COLO829 (cell line): Measurements from ENCODE around the gene EEF2.
"Not testable (repeated sequence)": the region's sequence is repeated elsewhere in the genome, so short reads cannot be mapped to it uniquely, and the experiment has no call there.

ENCODE experiments used
- DNase-seq: peaks from one replicate; pipeline ENCODE4 v3.0.0; 2012; ENCODE audit warnings: low spot score

EEF2 gene

DNA sequence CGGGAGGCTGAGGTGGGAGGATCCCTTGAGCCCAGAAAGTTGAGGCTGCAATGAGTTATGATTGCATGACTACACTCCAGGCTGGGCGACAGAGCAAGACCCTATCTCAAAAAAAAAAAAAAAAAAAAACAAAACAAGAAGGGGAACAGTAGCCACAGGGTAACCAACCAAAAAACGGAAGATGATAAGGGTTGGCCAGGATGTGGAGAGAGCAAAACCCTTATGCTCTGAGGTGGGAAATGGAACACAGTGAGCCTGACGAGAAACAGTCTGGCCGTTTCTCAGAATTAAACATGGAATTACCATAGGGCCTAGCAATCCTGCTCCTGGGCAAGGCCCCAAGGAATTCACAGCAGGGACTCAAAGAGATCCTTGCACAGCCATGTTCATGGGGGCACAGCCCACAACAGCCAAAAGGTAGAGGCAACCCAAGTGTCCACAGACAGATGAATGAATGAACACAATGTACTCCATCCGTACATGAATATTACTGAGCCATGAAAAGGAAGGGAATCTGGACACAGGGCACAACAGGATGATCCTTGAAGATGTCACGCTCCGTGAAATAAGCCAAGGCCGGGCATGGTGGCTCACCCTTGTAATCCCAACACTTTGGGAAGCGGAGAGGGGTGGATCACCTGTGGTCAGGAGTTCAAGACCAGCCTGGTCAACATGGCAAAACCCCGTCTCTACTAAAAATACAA lies 41.1 kb downstream of the EEF2 start:
- DNase-seq = no peak

DNA sequence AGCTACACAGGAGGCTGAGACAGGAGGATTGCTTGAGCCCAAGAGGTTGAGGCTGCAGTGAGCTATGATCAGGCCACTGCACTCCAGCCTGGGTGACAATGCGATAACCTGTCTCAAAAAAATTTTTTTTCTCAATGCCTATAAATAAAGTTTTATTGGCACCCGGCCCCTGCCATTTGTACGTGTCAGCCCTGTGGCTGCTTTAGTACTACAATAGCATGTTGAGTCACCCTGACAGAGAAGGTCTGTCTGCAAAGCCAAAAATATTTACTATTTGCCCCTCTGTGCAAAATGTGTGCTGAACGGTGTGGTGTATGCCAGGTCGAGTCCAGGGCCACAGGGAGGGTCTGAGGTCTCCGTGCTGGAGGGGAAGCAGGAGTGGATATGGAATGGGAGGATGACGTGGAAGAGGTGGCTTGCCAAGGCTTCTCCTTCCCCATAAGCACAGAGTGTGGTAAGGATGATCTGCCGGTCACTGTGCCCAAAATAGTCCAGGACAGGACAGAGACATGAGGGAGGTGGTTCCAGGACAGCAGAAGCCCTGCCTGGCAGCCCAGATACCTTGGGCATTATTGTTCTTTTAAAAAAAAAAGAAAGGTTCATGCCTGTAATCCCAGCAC lies 42.4 kb downstream of the EEF2 start:
- no peak for DNase-seq

DNA sequence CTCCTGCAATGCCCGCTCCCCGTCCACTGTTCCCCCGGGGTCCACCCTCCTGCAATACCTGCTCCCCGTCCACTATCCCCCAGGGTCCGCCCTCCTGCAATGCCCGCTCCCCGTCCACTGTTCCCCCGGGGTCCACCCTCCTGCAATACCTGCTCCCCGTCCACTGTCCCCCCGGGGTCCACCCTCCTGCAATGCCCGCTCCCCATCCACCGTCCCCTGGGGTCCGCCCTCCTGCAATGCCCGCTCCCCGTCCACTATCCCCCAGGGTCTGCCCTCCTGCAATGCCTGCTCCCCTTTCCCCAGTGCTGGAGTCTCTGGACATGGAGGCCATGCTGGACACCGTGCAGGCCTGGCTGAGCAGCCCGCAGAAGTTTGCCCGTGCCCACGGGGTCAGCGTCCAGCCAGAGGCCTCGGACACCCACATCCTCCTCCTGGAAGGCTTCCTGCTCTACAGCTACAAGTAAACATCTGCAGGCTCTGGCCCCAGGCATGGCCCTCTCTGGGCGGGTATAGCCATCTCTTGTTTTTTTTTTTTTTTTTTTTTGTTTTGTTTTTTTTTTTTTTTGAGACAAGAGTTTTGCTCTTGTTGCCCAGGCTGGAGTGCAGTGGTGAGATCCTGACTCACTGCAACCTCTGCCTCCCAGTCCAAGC lies 46.8 kb downstream of the EEF2 start:
- DNase-seq = not testable (repeated sequence)

DNA sequence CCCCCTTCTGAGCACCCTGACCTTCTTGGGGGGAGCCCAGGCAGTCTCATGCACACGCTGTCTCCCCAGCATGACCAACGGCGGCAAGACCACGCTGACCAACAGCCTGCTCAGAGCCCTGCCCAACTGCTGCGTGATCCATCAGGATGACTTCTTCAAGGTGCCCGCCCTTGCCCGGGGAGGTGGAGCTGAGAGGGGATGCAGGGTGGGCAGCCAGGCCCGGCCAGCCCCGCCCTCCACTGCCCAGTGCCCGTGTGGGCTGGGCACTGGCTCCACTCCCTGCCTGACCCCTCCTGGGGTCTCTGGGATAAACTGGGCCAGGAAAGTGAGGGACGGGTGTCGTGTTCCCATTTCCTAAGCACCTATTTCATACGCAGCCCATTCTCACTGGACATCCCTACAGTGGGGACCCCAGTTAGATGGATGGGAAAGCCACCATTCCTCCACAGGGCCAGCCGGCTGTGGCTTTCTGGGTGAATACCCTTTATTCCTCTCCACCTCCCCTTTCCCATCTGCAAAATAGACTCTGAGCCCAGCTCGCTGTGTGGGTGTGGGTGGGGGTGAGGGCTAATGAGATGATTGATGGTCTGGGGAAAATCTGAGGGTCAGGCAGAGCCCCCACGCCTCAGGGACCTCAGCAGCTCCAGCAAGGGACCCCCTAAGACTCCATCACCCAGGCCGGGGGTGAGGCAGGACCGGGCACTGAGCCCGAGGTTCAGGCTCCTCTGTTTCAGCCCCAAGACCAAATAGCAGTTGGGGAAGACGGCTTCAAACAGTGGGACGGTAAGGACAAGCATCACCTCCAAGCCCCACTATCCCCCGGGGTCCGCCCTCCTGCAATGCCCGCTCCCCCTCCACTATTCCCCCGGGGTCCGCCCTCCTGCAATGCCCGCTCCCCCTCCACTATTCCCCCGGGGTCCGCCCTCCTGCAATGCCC lies 48.5 kb downstream of the EEF2 start:
- DNase-seq = no peak

DNA sequence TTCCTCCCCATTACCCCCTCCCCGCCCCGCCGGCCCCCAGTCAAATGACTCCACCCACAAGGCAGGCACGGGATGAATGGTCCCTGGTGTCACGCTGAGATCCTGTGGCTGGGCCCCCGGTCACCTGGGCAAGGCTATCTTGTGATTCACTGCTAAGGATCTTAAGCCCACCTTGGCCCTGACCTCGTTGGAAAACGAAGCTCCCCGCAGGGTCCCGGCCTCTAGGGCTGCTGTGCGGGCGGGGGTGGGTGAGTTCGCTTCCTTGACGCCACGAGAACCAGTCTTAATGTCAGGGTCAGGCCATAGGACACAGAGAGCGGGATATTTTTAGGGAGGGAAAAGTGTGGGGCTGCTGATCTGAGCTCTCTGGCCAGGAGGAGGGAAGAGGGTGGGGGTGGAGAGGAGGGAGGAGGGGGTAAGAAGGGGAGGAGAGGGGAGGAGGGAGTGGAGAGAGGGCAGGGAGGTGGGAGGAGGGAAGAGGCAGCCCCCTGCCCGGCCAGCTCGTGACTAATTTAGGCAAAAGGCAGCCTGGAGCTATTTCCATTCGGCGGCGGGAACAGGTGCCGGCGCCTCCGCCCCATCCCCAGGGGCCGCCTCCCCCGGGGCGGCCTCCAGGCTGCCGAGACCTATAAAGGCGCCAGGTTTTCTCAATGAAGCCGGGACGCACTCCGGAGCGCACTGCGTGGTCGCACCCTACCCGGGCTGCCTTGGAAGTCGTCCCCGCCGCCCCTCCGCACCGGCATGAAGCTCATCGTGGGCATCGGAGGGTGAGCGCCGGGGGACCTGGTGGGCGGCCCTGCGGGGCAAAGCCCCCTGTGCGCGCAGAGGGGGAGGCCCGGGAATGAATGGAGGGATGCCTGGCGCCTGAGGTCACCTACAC lies 52.1 kb downstream of the EEF2 start, which contains the start of gene NMRK2:
NMRK2 (plus strand) TSS at position 139 of the 880 bp plus-strand sequence; CDS start at position 742, 603 bp downstream.
- DNase-seq = no peak

DNA sequence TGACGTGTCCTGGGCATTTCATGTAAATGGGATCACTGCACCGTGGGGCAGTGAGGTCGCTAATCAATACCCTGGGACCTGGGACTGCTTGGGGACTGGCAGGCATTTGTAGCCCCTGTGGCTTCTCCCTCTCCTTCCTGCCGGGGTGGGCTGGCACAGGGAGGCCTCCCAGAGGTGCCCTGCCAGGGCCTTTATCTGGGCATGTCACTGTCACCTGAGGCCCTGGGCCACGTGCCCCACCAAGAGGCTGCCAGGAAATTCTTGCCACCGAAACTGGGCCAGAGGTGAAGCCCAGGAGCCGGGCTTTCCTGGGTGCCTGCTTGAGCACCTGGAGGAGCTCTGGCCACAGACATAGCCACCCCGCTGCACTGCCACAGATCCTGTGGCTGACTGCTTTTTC lies 54.2 kb downstream of the EEF2 start:
- no peak for DNase-seq
